GM18873 (cell line): ENCODE results near the gene ZNF625.
"Not testable (repeated sequence)": the region's sequence is repeated elsewhere in the genome, so short reads cannot be mapped to it uniquely, and the experiment has no call there.

Source experiments
- ATAC-seq: cut with Tn5 transposase; IDR thresholded peaks from one replicate; pipeline ENCODE4 v1.9.1; 2021; ENCODE audit warnings: mild to moderate bottlenecking, moderate library complexity, moderate number of reproducible peaks; ENCODE audit not compliant: unreplicated experiment, low FRiP score

The ZNF625 gene

GRCh38 chr19:12139269-12139668 is 17.3 kb downstream of the ZNF625 start:
- ATAC-seq = no peak

- no peak for ATAC-seq
These were observed 19.2 kb downstream of the ZNF625 start for GRCh38 chr19:12137221-12137940.

- ATAC-seq = no peak
These were observed 23.5 kb downstream of the ZNF625 start for GRCh38 chr19:12133069-12133468.

- no peak for ATAC-seq
These were observed 29.8 kb downstream of the ZNF625 start for GRCh38 chr19:12126707-12127106.

- ATAC-seq = no peak
These were observed 39.1 kb downstream of the ZNF625 start for GRCh38 chr19:12117201-12117970.

- no peak for ATAC-seq
These were observed 43.4 kb downstream of the ZNF625 start for GRCh38 chr19:12113121-12113520.

GRCh38 chr19:12112701-12113100 is 43.8 kb downstream of the ZNF625 start:
- ATAC-seq = no peak

- ATAC-seq = no peak
These were observed 44.4 kb downstream of the ZNF625 start for GRCh38 chr19:12111943-12112637.

GRCh38 chr19:12111176-12111575 is 45.4 kb downstream of the ZNF625 start:
- ATAC-seq = no peak

GRCh38 chr19:12103909-12104308 is 52.6 kb downstream of the ZNF625 start:
- ATAC-seq = not testable (repeated sequence)

- no peak for ATAC-seq
These were observed 58.5 kb downstream of the ZNF625 start for GRCh38 chr19:12098040-12098439.

GRCh38 chr19:12095111-12095790 is 61.3 kb downstream of the ZNF625 start:
- no peak for ATAC-seq
